ENCODE results near the gene BTG4.

DNA sequence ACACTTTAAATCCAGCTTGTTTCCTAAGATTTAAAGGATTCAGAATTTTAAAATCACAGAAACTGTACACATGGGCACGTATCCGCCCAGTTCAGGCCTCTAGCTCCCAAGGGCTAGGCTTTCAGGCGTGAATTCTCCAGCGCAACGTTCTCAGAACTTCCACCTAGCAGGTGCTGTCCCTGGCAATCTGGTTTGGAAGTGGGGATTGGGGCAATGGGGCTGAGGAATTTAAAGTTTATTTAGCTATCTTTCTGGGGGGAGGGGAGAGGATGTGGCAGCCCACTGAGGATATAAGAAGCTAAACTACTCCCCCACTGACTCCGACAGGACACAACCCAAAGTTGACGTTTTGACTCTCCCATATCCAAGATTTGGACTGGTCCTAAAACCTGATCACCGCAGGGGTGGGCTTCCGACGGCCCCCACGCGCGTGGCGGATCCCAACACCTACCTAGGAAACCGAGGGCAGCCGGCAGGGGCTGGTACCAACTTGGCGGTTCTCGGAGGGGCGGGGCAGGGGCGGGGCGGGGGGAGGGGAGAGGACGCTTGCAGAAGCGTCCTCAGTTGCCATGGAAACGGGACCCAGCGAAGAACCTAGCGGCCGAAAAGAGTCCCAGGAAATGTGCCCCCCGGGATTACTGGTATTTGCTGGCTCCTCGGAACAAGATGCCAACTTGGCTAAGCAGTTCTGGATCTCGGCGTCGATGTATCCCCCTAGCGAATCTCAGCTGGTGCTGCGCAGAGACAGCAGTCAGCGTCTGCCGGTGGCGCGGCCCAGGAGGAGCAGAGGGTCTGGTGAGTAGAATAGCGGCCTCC, 2.2 kb upstream of the BTG4 start, which contains the start of gene HOATZ:
- TF ChIP-seq, protein P1, sequence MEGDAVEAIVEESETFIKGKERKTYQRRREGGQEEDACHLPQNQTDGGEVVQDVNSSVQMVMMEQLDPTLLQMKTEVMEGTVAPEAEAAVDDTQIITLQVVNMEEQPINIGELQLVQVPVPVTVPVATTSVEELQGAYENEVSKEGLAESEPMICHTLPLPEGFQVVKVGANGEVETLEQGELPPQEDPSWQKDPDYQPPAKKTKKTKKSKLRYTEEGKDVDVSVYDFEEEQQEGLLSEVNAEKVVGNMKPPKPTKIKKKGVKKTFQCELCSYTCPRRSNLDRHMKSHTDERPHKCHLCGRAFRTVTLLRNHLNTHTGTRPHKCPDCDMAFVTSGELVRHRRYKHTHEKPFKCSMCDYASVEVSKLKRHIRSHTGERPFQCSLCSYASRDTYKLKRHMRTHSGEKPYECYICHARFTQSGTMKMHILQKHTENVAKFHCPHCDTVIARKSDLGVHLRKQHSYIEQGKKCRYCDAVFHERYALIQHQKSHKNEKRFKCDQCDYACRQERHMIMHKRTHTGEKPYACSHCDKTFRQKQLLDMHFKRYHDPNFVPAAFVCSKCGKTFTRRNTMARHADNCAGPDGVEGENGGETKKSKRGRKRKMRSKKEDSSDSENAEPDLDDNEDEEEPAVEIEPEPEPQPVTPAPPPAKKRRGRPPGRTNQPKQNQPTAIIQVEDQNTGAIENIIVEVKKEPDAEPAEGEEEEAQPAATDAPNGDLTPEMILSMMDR (IDR thresholded peaks at IDR 0.05) = no peak
- TF ChIP-seq POLR2A (IDR thresholded peaks at IDR 0.05) (no peak), POLR2AphosphoS5 (IDR thresholded peaks at IDR 0.05; ENCODE audit: insufficient read depth in 1 of 2, low read depth in 1 of 2) (no peak)

Measured in vagina (tissue), 2 donors.